Small intestine (tissue), 7 donors: Measurements from ENCODE around the gene MAMDC2. TPM values are rescaled to one million over a fixed set of nuclear protein-coding genes. Genes with fewer than 3 reads are reported as not detected.
"Not testable (repeated sequence)": the region's sequence is repeated elsewhere in the genome, so short reads cannot be mapped to it uniquely, and the experiment has no call there.

Experiments
- DNase-seq, 2 donors: peaks; one replicate each; pipeline versions ENCODE4 v3.0.0 to v3.0.0-alpha.2; 2013
- FAIRE-seq: peaks from 2 replicates; lab custom pipeline; 2012; peaks lifted over from hg19 to GRCh38; lab: Jason Lieb, UNC
- H3K27ac ChIP-seq, 3 donors: one replicate each; pipeline ENCODE4 v1.5.1; 2013; ENCODE audit warnings: low read length in 2 of 3, mild to moderate bottlenecking in 2 of 3, control low read depth in 1 of 3, inconsistent platforms in 1 of 3, low read depth in 1 of 3, moderate library complexity in 1 of 3
- H3K27me3 ChIP-seq, 3 donors: one replicate each; pipeline ENCODE4 v1.6.1; 2013; ENCODE audit warnings: low read length in 3 of 3, inconsistent platforms in 1 of 3; ENCODE audit not compliant: control insufficient read depth in 3 of 3, insufficient read depth in 3 of 3
- H3K36me3 ChIP-seq, 3 donors: one replicate each; pipeline ENCODE4 v1.6.1; 2013; ENCODE audit warnings: low read length in 3 of 3, inconsistent platforms in 1 of 3, low read depth in 1 of 3, mild to moderate bottlenecking in 1 of 3, moderate library complexity in 1 of 3; ENCODE audit not compliant: control insufficient read depth in 3 of 3, insufficient read depth in 2 of 3
- H3K4me1 ChIP-seq, 3 donors: one replicate each; pipeline ENCODE4 v1.6.1; 2013; ENCODE audit warnings: low read length in 2 of 3, inconsistent platforms in 1 of 3, low read depth in 1 of 3, mild to moderate bottlenecking in 1 of 3, moderate library complexity in 1 of 3; ENCODE audit not compliant: control insufficient read depth in 3 of 3, insufficient read depth in 2 of 3
- H3K4me3 ChIP-seq, 3 donors: one replicate each; pipeline ENCODE4 v1.5.1; 2013; ENCODE audit warnings: low read length in 3 of 3, control low read depth in 1 of 3, inconsistent platforms in 1 of 3, low read depth in 1 of 3, mild to moderate bottlenecking in 1 of 3, moderate library complexity in 1 of 3
- H3K9me3 ChIP-seq, 2 donors: one replicate each; pipeline ENCODE4 v1.6.1; 2013; ENCODE audit warnings: low read depth in 1 of 2, low read length in 1 of 2; ENCODE audit not compliant: control insufficient read depth in 2 of 2, insufficient read depth in 1 of 2
- WGBS, 3 donors: extraction: QIAGEN DNeasy Blood & Tissue Kit; methylation state at CpG; one replicate each; pipeline ENCODE4 v1.1.7; 2013; 5-methylcytosine and 5-hydroxymethylcytosine counted together
- polyA plus RNA-seq, 4 donors: library from polyadenylated mRNA; stranded (reverse) in 3 of 4; unstranded in 1 of 4; fragments of 200-250 nt in 3 of 4; fragments of 120-200 nt in 1 of 4; gene quantifications; one replicate each; pipeline versions ENCODE4 v1.2.1 to v1.2.3, GENCODE V29; 2013
- donor health status: healthy with polysubstance abuse.
- donor health status: control.
- donor health status: control.
- donor health status: Bipolar disorder and iron deficiency.
- donor health status: healthy.

Gene MAMDC2
- polyA plus RNA-seq, 4 donors = 1.1 to 13.0 (median 1.6) TPM; not detected in 1

DNA sequence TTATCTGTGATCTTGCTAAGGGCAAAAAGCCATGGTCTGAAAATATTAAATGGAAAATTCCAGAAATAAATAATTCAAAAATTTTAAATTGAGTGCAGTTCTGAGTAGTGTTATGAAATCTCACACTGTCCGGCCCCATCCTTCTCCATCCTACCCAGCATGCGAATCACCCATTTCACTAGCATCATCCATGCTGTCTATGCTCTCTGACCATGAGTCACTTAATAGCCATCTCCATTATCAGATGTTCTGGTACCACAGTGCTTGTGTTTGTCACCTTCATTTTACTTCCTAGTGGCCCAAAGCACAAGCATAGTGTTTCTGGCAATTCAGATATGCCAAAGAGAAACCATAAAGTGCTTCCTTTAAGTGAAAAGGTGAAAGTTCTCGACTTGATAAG lies 151.8 kb downstream of the MAMDC2 start:
- FAIRE-seq (no peak), DNase-seq (no peak)
- Histone ChIP-seq H3K9me3 (no peaks in the 10 kb centered on the region), H3K27ac (no peak overlapping the region), H3K27me3 (no peaks in the 10 kb centered on the region), H3K36me3 (no peaks in the 10 kb centered on the region), H3K4me3 (no peak overlapping the region), H3K4me1 (no peaks in the 10 kb centered on the region)
- 87 to 91% (median 89%) methylated on average over 3 of the region's 3 CpGs for WGBS, 3 donors

DNA sequence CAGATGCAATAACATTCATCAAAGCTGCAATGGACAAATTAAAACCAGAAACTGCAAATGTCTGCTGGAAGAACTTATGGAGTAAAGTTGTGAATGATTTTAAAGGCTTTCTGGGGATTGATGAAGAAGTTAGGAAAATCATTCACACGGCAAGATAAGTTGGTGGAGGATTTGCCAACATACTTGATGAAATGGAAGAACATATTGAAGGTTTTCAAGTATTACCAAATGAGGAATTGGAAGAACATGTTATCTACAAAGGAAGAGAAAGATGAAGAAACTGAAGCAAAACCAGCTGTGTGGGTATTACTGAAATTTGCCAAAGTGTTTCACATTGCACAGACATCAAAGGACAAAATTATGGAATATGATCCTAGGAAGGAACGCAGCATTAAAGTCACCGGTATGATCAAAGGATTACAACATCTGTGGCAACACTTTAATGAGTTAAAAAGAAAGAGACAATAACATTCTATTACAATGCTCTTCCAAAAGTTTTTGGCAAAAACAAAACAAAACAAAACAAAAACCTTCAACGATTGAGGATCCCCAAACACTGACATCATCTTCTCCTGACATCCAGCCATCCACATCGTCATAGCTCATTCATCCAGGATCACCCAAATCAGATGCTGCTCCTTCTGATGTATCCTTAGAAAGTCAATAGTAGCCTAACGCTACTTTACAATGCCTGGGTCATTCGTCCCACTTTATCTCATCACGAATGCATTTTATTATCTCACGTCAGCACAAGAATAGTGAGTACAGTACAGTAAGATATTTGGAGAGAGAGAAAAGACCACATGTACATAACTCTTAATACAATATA lies 153.8 kb downstream of the MAMDC2 start:
- Histone ChIP-seq H3K27me3 (no peaks in the 10 kb centered on the region), H3K9me3 (no peaks in the 10 kb centered on the region), H3K4me1 (no peaks in the 10 kb centered on the region), H3K4me3 (no peak overlapping the region), H3K36me3 (no peaks in the 10 kb centered on the region), H3K27ac (no peak overlapping the region)
- FAIRE-seq (no peak), DNase-seq (no peak)
- 78 to 88% (median 88%) methylated on average over 9 of the region's 9 CpGs for WGBS, 3 donors

GRCh38 chr9:70204743-70205142 lies 161.1 kb downstream of the MAMDC2 start:
- 90 to 93% (median 92%) methylated on average over 12 to 16 of the region's 16 CpGs for WGBS, 3 donors
- H3K36me3 ChIP-seq, H3K27me3 ChIP-seq, H3K27ac ChIP-seq, H3K4me1 ChIP-seq, H3K4me3 ChIP-seq, H3K9me3 ChIP-seq, DNase-seq, FAIRE-seq: not testable (repeated sequence)

DNA sequence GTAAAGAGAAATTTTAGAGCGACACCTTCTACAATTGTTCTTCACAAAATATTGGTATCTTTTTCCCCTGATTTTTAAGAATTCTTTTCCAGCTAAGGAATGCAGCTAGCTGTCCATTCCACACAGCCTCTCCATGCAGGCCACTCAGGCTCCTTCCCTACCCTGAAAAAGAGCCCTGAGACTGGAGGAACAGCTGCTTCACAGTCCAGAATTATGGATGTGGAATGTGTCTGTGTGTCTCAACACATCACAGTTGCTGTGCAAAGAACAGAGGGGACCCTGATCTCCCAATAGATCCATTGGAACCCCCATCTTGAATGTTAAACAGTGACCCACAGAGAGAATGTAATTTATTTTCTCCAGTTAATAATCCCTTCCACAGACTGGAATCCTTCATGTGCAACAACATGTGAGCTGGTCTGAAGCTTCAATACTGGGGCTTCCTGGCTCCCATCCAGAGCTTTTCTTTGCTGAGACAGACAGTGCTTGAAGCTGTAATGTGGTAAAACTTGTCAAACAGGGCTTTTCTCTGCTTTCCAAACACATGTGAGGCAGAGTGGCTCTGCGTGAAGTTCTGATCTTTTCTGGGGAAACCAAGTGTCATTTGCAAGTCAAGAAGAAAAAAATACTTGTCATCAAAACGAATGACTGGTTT lies 161.8 kb downstream of the MAMDC2 start:
- FAIRE-seq (no peak), DNase-seq (no peak)
- WGBS, 3 donors = 61 to 71% (median 63%) methylated on average over 3 of the region's 3 CpGs
- Histone ChIP-seq H3K27ac (no peak overlapping the region), H3K36me3 (no peaks in the 10 kb centered on the region), H3K9me3 (peaks cover 0 to 2% of the 10 kb centered on the region in 2 donors), H3K4me3 (no peak overlapping the region), H3K27me3 (no peaks in the 10 kb centered on the region), H3K4me1 (no peaks in the 10 kb centered on the region)

DNA sequence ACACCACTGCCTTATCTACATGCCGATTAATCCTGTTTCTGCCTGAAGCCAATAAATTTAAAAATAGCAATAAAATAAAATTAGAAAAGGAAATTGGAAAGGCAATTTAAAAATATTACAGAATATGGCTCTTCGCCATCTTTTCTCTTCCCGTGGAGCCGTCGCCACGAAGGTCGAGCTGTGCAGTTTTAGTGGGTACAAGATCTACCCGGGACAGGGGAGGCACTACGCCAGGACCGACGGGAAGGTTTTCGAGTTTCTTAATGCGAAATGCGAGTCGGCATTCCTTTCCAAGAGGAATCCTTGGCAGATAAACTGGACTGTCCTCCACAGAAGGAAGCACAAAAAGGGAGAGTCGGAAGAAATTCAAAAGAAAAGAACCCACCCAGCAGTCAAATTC lies 173.4 kb downstream of the MAMDC2 start:
- Histone ChIP-seq H3K36me3 (peaks cover 0 to 2% (median 2%) of the 10 kb centered on the region in 3 donors), H3K4me1 (no peaks in the 10 kb centered on the region), H3K9me3 (peaks cover 0 to 18% of the 10 kb centered on the region in 2 donors), H3K27ac (no peak overlapping the region), H3K27me3 (no peaks in the 10 kb centered on the region), H3K4me3 (no peak overlapping the region)
- DNase-seq (no peak), FAIRE-seq (no peak)
- WGBS, 3 donors = 94 to 98% (median 97%) methylated on average over 16 of the region's 16 CpGs

DNA sequence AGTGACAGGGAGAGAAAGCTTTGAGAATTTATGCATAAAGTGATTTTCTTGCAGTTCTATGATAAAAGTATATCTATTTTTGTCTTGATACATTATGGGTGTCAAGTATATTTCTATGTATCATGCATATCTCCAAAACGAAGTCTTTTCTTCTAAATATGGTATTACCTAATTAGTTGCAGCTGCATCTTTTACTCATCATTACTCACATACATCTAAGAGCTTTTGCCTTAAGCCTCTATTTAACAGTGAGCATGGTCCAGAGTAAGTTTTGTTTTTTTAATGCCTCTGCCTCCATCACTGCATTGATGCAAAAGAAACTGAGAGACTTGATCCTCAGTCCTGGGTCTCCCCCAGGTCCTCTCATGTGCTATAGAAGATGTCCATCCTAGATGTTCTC lies 175.1 kb downstream of the MAMDC2 start:
- no peaks in the 10 kb centered on the region for H3K4me1 ChIP-seq
- no peak for FAIRE-seq
- no peak overlapping the region for H3K27ac ChIP-seq
- no peak overlapping the region for H3K4me3 ChIP-seq
- peaks cover 0 to 2% (median 0%) of the 10 kb centered on the region in 3 donors for H3K36me3 ChIP-seq
- DNase-seq = no peak
- WGBS, 3 donors = 71 to 86% (median 73%) methylated on average over 1 of the region's 1 CpG
- no peaks in the 10 kb centered on the region for H3K27me3 ChIP-seq
- H3K9me3 ChIP-seq = peaks cover 0 to 6% of the 10 kb centered on the region in 2 donors

GRCh38 chr9:70220216-70220615 lies 176.6 kb downstream of the MAMDC2 start:
- peaks cover 0 to 4% of the 10 kb centered on the region in 2 donors for H3K9me3 ChIP-seq
- DNase-seq = no peak
- no peaks in the 10 kb centered on the region for H3K36me3 ChIP-seq
- H3K4me3 ChIP-seq = no peak overlapping the region
- H3K4me1 ChIP-seq = no peaks in the 10 kb centered on the region
- H3K27me3 ChIP-seq = no peaks in the 10 kb centered on the region
- WGBS, 3 donors = 92 to 97% (median 97%) methylated on average over 2 of the region's 2 CpGs
- FAIRE-seq = no peak
- H3K27ac ChIP-seq = no peak overlapping the region

DNA sequence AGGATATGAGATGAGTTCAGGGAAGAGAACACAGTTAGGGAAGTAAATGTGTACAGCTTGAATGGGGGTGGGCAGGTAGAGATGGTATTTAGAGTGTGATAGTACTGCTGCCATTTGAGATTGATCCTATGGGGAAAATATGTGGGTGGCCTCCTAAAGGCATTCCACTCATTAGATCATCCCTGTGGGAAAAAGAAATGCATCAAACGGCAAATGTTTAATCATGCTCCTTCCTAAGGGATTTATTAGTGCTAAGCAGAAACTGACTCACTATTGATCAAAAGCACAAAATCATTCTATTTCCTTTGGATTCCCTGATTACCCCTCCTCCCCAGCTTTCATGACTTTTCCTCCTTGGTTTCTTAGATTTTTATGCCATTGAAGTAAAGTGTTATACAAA lies 178.7 kb downstream of the MAMDC2 start:
- Histone ChIP-seq H3K27ac (no peak overlapping the region), H3K9me3 (no peaks in the 10 kb centered on the region), H3K36me3 (no peaks in the 10 kb centered on the region), H3K4me1 (no peaks in the 10 kb centered on the region), H3K27me3 (no peaks in the 10 kb centered on the region), H3K4me3 (no peak overlapping the region)
- FAIRE-seq (no peak), DNase-seq (no peak)
- WGBS, 3 donors = 83 to 94% (median 90%) methylated on average over 1 of the region's 1 CpG
